ENCODE measurements around the gene STARD3NL. TPM values are rescaled to one million over a fixed set of nuclear protein-coding genes. Genes with fewer than 3 reads are reported as not detected.

STARD3NL gene
- total RNA-seq, 1 donor from 2014 or later = 61.1 TPM

DNA sequence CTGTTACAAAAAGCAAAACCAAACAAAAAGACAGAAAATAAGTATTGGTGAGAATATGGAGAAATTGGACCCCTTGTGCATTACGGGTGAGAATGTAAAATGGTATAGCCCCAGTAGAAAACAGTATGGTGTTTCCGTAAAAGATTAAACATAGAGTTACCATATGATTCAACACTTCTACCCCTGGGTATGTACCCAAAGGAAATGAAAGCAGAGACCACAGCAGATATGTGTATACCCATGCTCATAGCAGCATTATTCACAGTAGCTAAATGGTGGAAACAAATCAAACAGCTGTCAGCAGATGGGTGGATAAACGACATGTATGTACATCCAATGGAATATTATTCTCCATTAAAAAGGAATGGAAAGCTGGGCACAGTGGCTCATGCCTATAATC lies 42.4 kb downstream of the STARD3NL start:
- no peak overlapping the region for H3K4me3 Mint-ChIP-seq (ENCODE audit: low read depth)
- no peaks in the 10 kb centered on the region for H3K9me3 Mint-ChIP-seq (ENCODE audit: low read depth)
- no peak for DNase-seq (ENCODE audit: low spot score, unreplicated experiment)
- H3K27ac Mint-ChIP-seq = no peak overlapping the region
- H3K36me3 Mint-ChIP-seq (ENCODE audit: insufficient read depth) = peaks cover 18% of the 10 kb centered on the region
- no peaks in the 10 kb centered on the region for H3K27me3 Mint-ChIP-seq
- peaks cover 3% of the 10 kb centered on the region for H3K4me1 Mint-ChIP-seq (ENCODE audit: low read depth)
- TF ChIP-seq, protein P1, sequence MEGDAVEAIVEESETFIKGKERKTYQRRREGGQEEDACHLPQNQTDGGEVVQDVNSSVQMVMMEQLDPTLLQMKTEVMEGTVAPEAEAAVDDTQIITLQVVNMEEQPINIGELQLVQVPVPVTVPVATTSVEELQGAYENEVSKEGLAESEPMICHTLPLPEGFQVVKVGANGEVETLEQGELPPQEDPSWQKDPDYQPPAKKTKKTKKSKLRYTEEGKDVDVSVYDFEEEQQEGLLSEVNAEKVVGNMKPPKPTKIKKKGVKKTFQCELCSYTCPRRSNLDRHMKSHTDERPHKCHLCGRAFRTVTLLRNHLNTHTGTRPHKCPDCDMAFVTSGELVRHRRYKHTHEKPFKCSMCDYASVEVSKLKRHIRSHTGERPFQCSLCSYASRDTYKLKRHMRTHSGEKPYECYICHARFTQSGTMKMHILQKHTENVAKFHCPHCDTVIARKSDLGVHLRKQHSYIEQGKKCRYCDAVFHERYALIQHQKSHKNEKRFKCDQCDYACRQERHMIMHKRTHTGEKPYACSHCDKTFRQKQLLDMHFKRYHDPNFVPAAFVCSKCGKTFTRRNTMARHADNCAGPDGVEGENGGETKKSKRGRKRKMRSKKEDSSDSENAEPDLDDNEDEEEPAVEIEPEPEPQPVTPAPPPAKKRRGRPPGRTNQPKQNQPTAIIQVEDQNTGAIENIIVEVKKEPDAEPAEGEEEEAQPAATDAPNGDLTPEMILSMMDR (IDR thresholded peaks at IDR 0.05; ENCODE audit: unreplicated experiment) = no peak

DNA sequence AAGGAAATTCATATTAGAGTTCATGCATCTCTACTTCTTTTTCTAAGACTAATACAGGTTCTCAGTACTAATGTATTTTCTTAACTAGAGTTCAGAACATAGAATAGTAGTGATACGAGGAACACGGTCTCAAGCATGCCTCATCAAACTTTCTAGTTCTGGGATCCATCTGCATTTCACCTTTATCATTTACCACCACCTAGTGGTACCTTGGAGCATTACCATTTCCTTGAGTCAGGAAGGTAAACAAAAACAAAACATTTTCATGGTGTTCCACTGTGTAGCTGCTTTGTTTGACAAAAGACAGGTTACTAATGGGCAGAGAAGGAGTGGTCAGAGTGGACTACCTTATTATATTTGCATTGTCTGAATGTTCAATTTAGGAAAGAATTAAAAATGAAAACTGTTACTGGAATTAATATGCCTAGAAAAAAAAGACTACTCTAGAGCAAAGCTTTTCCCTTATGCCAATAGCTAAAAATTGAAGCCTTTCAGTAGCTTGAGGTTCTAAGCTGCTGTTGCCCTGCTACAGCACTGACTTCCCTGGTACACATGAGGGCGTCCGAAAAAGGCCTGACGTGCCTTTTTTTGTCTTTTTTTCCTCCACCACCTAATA lies 44.5 kb downstream of the STARD3NL start:
- H3K27ac Mint-ChIP-seq = no peak overlapping the region
- H3K4me3 Mint-ChIP-seq (ENCODE audit: low read depth) = no peak overlapping the region
- TF ChIP-seq, protein P1 (IDR thresholded peaks at IDR 0.05; ENCODE audit: unreplicated experiment) = peak; percentile 80
- DNase-seq (ENCODE audit: low spot score, unreplicated experiment) = no peak
- no peaks in the 10 kb centered on the region for H3K9me3 Mint-ChIP-seq (ENCODE audit: low read depth)
- H3K36me3 Mint-ChIP-seq (ENCODE audit: insufficient read depth) = peaks cover 18% of the 10 kb centered on the region
- no peaks in the 10 kb centered on the region for H3K27me3 Mint-ChIP-seq
- peaks cover 1% of the 10 kb centered on the region for H3K4me1 Mint-ChIP-seq (ENCODE audit: low read depth)

DNA sequence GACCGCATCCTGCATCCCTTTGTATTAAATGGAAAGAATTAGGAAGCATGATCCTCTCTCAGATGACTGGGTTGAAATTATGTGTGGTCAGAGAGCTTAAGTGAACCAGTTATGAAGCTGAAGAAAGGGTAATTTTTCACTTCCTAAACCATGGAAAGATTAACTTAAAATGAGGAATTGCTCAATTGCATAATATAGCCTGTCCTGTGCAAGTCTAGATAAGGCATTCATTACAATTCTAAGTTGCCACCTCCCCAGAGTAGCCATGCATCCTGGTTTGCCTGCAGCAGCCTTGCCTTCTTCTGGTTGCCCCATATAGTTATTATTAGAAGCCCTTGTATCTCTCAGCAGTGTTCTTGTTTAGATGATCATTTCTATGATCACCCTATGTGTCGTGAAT lies 45.3 kb downstream of the STARD3NL start:
- H3K4me3 Mint-ChIP-seq (ENCODE audit: low read depth) = no peak overlapping the region
- H3K27ac Mint-ChIP-seq = no peak overlapping the region
- no peak for DNase-seq (ENCODE audit: low spot score, unreplicated experiment)
- peaks cover 18% of the 10 kb centered on the region for H3K36me3 Mint-ChIP-seq (ENCODE audit: insufficient read depth)
- TF ChIP-seq, protein P1 (IDR thresholded peaks at IDR 0.05; ENCODE audit: unreplicated experiment) = no peak
- H3K27me3 Mint-ChIP-seq = no peaks in the 10 kb centered on the region
- H3K9me3 Mint-ChIP-seq (ENCODE audit: low read depth) = no peaks in the 10 kb centered on the region
- peaks cover 1% of the 10 kb centered on the region for H3K4me1 Mint-ChIP-seq (ENCODE audit: low read depth)

DNA sequence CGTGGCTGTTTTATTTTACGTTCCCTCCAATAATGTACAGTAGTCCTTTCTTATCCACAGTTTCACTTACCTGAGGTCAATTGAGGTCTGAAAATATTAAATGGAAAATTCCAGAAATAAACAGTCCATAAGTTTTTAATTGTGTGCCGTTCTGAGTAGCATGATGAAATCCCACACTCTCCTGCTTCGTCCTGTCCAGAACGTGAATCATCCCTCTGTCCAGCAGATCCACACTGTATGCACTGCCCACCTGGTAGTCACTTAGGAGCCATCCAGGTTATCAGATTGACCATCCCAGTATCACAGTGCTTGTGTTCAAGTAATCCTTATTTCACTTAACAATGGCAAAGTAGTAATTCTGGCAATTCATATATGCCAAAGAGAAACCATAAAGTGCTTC lies 46.3 kb downstream of the STARD3NL start:
- TF ChIP-seq, protein P1 (IDR thresholded peaks at IDR 0.05; ENCODE audit: unreplicated experiment) = no peak

GRCh38 chr7:38229386-38229785 lies 51.3 kb downstream of the STARD3NL start:
- H3K36me3 Mint-ChIP-seq (ENCODE audit: insufficient read depth) = peaks cover 19% of the 10 kb centered on the region
- H3K4me1 Mint-ChIP-seq (ENCODE audit: low read depth) = no peaks in the 10 kb centered on the region
- no peaks in the 10 kb centered on the region for H3K9me3 Mint-ChIP-seq (ENCODE audit: low read depth)
- H3K4me3 Mint-ChIP-seq (ENCODE audit: low read depth) = no peak overlapping the region
- DNase-seq (ENCODE audit: low spot score, unreplicated experiment) = no peak
- no peak overlapping the region for H3K27ac Mint-ChIP-seq
- no peaks in the 10 kb centered on the region for H3K27me3 Mint-ChIP-seq
- TF ChIP-seq, protein P1 (IDR thresholded peaks at IDR 0.05; ENCODE audit: unreplicated experiment) = no peak

More for the DNA sequence above, 46.3 kb downstream of the STARD3NL start:
- Mint-ChIP-seq H3K27me3 (no peaks in the 10 kb centered on the region), H3K4me3 (ENCODE audit: low read depth) (no peak overlapping the region), H3K36me3 (ENCODE audit: insufficient read depth) (peaks cover 17% of the 10 kb centered on the region), H3K9me3 (ENCODE audit: low read depth) (no peaks in the 10 kb centered on the region), H3K4me1 (ENCODE audit: low read depth) (peaks cover 1% of the 10 kb centered on the region), H3K27ac (no peak overlapping the region)
- DNase-seq (ENCODE audit: low spot score, unreplicated experiment) = no peak
